Measurements from ENCODE around the gene P2RY6.

DNA sequence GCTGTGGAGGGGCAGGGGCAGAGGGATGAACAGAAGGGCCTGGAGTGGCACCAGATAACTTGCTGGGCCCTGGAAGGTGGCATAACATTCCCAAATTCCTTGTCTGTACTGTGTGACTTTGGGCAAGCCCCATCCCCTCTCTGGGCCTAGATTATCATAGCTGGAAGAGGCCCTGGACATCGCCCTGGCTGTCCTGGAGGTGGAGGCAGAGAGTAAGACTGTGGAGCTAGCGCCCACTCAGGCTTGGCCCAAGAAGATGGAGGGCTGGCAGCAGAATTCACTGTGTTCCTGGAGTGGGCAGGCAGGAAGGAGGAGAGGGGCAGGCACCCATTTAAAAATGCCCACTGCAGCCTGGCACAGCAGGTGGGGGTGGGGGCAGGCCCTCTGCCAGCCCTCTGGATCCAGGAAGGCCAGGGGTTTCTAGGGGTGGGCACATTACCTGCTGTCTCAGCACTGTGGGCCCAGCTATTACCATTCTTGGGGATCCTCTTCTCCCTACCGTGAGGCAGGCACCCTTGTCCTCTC lies 58.5 kb downstream of the P2RY6 start:
- no peak for TF ChIP-seq ZNF274 (IDR thresholded peaks at IDR 0.05; ENCODE audit: low read depth, low read length)
- TF ChIP-seq, protein P1, sequence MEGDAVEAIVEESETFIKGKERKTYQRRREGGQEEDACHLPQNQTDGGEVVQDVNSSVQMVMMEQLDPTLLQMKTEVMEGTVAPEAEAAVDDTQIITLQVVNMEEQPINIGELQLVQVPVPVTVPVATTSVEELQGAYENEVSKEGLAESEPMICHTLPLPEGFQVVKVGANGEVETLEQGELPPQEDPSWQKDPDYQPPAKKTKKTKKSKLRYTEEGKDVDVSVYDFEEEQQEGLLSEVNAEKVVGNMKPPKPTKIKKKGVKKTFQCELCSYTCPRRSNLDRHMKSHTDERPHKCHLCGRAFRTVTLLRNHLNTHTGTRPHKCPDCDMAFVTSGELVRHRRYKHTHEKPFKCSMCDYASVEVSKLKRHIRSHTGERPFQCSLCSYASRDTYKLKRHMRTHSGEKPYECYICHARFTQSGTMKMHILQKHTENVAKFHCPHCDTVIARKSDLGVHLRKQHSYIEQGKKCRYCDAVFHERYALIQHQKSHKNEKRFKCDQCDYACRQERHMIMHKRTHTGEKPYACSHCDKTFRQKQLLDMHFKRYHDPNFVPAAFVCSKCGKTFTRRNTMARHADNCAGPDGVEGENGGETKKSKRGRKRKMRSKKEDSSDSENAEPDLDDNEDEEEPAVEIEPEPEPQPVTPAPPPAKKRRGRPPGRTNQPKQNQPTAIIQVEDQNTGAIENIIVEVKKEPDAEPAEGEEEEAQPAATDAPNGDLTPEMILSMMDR (IDR thresholded peaks at IDR 0.05 in 2 of 3, conservative IDR thresholded peaks at IDR 0.05 in 1 of 3; ENCODE audit: borderline replicate concordance in 1 of 3, insufficient read depth in 1 of 3, low read depth in 2 of 3, low read length in 2 of 3): peak; percentile 33 to 56 (median 56); a peak in 5 of 6 replicates
- TF ChIP-seq POLR2A (IDR thresholded peaks at IDR 0.05; ENCODE audit: borderline replicate concordance, extremely low read depth, insufficient read depth, insufficient read length): no peak
- TF ChIP-seq EZH2phosphoT487 (IDR thresholded peaks at IDR 0.05; ENCODE audit: borderline replicate concordance): no peak
- TF ChIP-seq ZFX (IDR thresholded peaks at IDR 0.05): no peak
- no peak for TF ChIP-seq FOSL1 (IDR thresholded peaks at IDR 0.05; ENCODE audit: low read depth)
- no peak for TF ChIP-seq SIN3A (IDR thresholded peaks at IDR 0.05; ENCODE audit: low read depth)
- TF ChIP-seq RAD21 (IDR thresholded peaks at IDR 0.05; ENCODE audit: low read depth): no peak
- TF ChIP-seq, protein P2, sequence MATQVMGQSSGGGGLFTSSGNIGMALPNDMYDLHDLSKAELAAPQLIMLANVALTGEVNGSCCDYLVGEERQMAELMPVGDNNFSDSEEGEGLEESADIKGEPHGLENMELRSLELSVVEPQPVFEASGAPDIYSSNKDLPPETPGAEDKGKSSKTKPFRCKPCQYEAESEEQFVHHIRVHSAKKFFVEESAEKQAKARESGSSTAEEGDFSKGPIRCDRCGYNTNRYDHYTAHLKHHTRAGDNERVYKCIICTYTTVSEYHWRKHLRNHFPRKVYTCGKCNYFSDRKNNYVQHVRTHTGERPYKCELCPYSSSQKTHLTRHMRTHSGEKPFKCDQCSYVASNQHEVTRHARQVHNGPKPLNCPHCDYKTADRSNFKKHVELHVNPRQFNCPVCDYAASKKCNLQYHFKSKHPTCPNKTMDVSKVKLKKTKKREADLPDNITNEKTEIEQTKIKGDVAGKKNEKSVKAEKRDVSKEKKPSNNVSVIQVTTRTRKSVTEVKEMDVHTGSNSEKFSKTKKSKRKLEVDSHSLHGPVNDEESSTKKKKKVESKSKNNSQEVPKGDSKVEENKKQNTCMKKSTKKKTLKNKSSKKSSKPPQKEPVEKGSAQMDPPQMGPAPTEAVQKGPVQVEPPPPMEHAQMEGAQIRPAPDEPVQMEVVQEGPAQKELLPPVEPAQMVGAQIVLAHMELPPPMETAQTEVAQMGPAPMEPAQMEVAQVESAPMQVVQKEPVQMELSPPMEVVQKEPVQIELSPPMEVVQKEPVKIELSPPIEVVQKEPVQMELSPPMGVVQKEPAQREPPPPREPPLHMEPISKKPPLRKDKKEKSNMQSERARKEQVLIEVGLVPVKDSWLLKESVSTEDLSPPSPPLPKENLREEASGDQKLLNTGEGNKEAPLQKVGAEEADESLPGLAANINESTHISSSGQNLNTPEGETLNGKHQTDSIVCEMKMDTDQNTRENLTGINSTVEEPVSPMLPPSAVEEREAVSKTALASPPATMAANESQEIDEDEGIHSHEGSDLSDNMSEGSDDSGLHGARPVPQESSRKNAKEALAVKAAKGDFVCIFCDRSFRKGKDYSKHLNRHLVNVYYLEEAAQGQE (IDR thresholded peaks at IDR 0.05; ENCODE audit: low read depth): no peak
- TF ChIP-seq, protein P3, sequence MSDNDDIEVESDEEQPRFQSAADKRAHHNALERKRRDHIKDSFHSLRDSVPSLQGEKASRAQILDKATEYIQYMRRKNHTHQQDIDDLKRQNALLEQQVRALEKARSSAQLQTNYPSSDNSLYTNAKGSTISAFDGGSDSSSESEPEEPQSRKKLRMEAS (IDR thresholded peaks at IDR 0.05): no peak

All from HCT116 (cell line).